Peyer's patch (tissue), 4 donors: ENCODE data around the gene TSPYL6. TPM values are rescaled to one million over a fixed set of nuclear protein-coding genes. Genes with fewer than 3 reads are reported as not detected.

ENCODE experiments used
- DNase-seq, 3 donors: peaks; one replicate each; pipeline ENCODE4 v3.0.0-alpha.2; 2017 to 2019
- H3K27ac ChIP-seq, 4 donors: fragments of 200-600 bp; sonication (generic); one replicate each; pipeline ENCODE4 v1.5.1; 2016 to 2019
- H3K27me3 ChIP-seq, 2 donors: fragments of 200-600 bp; sonication (generic); one replicate each; pipeline ENCODE4 v1.5.1; 2019
- H3K36me3 ChIP-seq, 3 donors: fragments of 200-600 bp; sonication (generic); one replicate each; pipeline ENCODE4 v1.5.1; 2016 to 2019
- H3K4me1 ChIP-seq, 4 donors: fragments of 200-600 bp; sonication (generic); one replicate each; pipeline ENCODE4 v1.5.1; 2016 to 2019
- H3K4me3 ChIP-seq, 4 donors: fragments of 200-600 bp; sonication (generic); 1 replicate in 3 of 4; 2 replicates in 1 of 4; pipeline ENCODE4 v1.5.1; 2016 to 2019; ENCODE audit warnings: mild to moderate bottlenecking in 1 of 4
- H3K9me3 ChIP-seq, 4 donors: fragments of 200-600 bp; sonication (generic); one replicate each; pipeline ENCODE4 v1.5.1; 2016 to 2019; ENCODE audit warnings: mild to moderate bottlenecking in 1 of 4
- CTCF ChIP-seq, 6 experiments: fragments of 450-650 bp in 4 of 6; fragments of 200-600 bp in 2 of 6; sonication (generic) in 1 of 6; IDR thresholded peaks; one replicate each; pipeline ENCODE4 v1.5.1; 2017 to 2019; ENCODE audit warnings: antibody characterized with exemption in 6 of 6, mild to moderate bottlenecking in 3 of 6, moderate library complexity in 1 of 6
- POLR2A ChIP-seq, 2 donors: fragments of 450-650 bp; IDR thresholded peaks; one replicate each; pipeline ENCODE4 v1.5.1; 2017; ENCODE audit warnings: antibody characterized with exemption in 2 of 2, mild to moderate bottlenecking in 2 of 2, moderate library complexity in 2 of 2
- total RNA-seq, 4 donors: library from RNA; depleted of rRNA; stranded (reverse); fragments of >200 nt; gene quantifications; one replicate each; pipeline ENCODE4 v1.1.0, GENCODE V29; 2016

TSPYL6 gene
- total RNA-seq, 4 donors from 2014 or later = not detected

GRCh38 chr2:54289917-54290316 lies 33.9 kb upstream of the TSPYL6 start:
- no peaks in the 10 kb centered on the region for H3K4me1 ChIP-seq
- H3K36me3 ChIP-seq = no peaks in the 10 kb centered on the region
- H3K4me3 ChIP-seq = no peak overlapping the region
- TF ChIP-seq CTCF (IDR thresholded peaks at IDR 0.05) = no peak
- TF ChIP-seq POLR2A (IDR thresholded peaks at IDR 0.05) = no peak
- no peak for DNase-seq
- H3K27ac ChIP-seq = no peak overlapping the region
- H3K9me3 ChIP-seq = no peaks in the 10 kb centered on the region
- H3K27me3 ChIP-seq = no peaks in the 10 kb centered on the region

- no peak for DNase-seq
- no peak overlapping the region for H3K4me3 ChIP-seq
- no peaks in the 10 kb centered on the region for H3K4me1 ChIP-seq
- H3K27ac ChIP-seq = no peak overlapping the region
- no peaks in the 10 kb centered on the region for H3K9me3 ChIP-seq
- H3K27me3 ChIP-seq = no peaks in the 10 kb centered on the region
- no peak for TF ChIP-seq CTCF (IDR thresholded peaks at IDR 0.05)
- no peak for TF ChIP-seq POLR2A (IDR thresholded peaks at IDR 0.05)
- no peaks in the 10 kb centered on the region for H3K36me3 ChIP-seq
Measured at GRCh38 chr2:54287532-54287931, 31.5 kb upstream of the TSPYL6 start.

- no peaks in the 10 kb centered on the region for H3K9me3 ChIP-seq
- no peak overlapping the region for H3K27ac ChIP-seq
- H3K36me3 ChIP-seq = no peaks in the 10 kb centered on the region
- no peaks in the 10 kb centered on the region for H3K4me1 ChIP-seq
- no peaks in the 10 kb centered on the region for H3K27me3 ChIP-seq
- DNase-seq = no peak
- no peak for TF ChIP-seq CTCF (IDR thresholded peaks at IDR 0.05)
- no peak overlapping the region for H3K4me3 ChIP-seq
Measured at GRCh38 chr2:54285451-54285850, 29.4 kb upstream of the TSPYL6 start.

GRCh38 chr2:54284826-54285225 lies 28.8 kb upstream of the TSPYL6 start:
- Histone ChIP-seq H3K4me1 (no peaks in the 10 kb centered on the region), H3K9me3 (no peaks in the 10 kb centered on the region), H3K27me3 (no peaks in the 10 kb centered on the region), H3K27ac (no peak overlapping the region), H3K4me3 (no peak overlapping the region), H3K36me3 (no peaks in the 10 kb centered on the region)
- DNase-seq = no peak
- TF ChIP-seq CTCF (IDR thresholded peaks at IDR 0.05) = no peak
- TF ChIP-seq POLR2A (IDR thresholded peaks at IDR 0.05) = no peak

- no peaks in the 10 kb centered on the region for H3K9me3 ChIP-seq
- no peak overlapping the region for H3K4me3 ChIP-seq
- H3K27me3 ChIP-seq = no peaks in the 10 kb centered on the region
- TF ChIP-seq POLR2A (IDR thresholded peaks at IDR 0.05) (no peak), CTCF (IDR thresholded peaks at IDR 0.05) (no peak)
- no peaks in the 10 kb centered on the region for H3K36me3 ChIP-seq
- no peaks in the 10 kb centered on the region for H3K4me1 ChIP-seq
- no peak for DNase-seq
- no peak overlapping the region for H3K27ac ChIP-seq
Measured at GRCh38 chr2:54279385-54279784, 23.4 kb upstream of the TSPYL6 start.

- Histone ChIP-seq H3K4me1 (no peaks in the 10 kb centered on the region), H3K4me3 (no peak overlapping the region), H3K9me3 (no peaks in the 10 kb centered on the region), H3K36me3 (no peaks in the 10 kb centered on the region), H3K27ac (no peak overlapping the region), H3K27me3 (no peaks in the 10 kb centered on the region)
- TF ChIP-seq CTCF (IDR thresholded peaks at IDR 0.05) (no peak), POLR2A (IDR thresholded peaks at IDR 0.05) (no peak)
- no peak for DNase-seq
Measured at GRCh38 chr2:54275541-54275940, 19.5 kb upstream of the TSPYL6 start.
